GM19324 (cell line): ENCODE results near the gene DENND1A.

Experiments
- ATAC-seq: cut with Tn5 transposase; IDR thresholded peaks from one replicate; pipeline ENCODE4 v1.9.1; 2021; ENCODE audit warnings: mild to moderate bottlenecking, moderate library complexity; ENCODE audit not compliant: unreplicated experiment, low FRiP score

DENND1A gene

GRCh38 chr9:123868002-123868401 lies 61.9 kb downstream of the DENND1A start:
- ATAC-seq: no peak

- no peak for ATAC-seq
Observed at GRCh38 chr9:123867034-123867433, 62.9 kb downstream of the DENND1A start.

- no peak for ATAC-seq
Observed at GRCh38 chr9:123866497-123866896, 63.4 kb downstream of the DENND1A start.

- ATAC-seq: no peak
Observed at GRCh38 chr9:123865226-123866000, 64.5 kb downstream of the DENND1A start.

GRCh38 chr9:123864251-123864650 lies 65.7 kb downstream of the DENND1A start:
- ATAC-seq: no peak

- no peak for ATAC-seq
Observed at GRCh38 chr9:123863164-123863855, 66.6 kb downstream of the DENND1A start.

- ATAC-seq: no peak
Observed at GRCh38 chr9:123861756-123862120, 68.2 kb downstream of the DENND1A start.

GRCh38 chr9:123861086-123861755 lies 68.7 kb downstream of the DENND1A start:
- ATAC-seq: no peak

- no peak for ATAC-seq
Observed at GRCh38 chr9:123860603-123861002, 69.3 kb downstream of the DENND1A start.

- ATAC-seq: no peak
Observed at GRCh38 chr9:123852403-123852802, 77.5 kb downstream of the DENND1A start.

GRCh38 chr9:123851851-123852250 lies 78.1 kb downstream of the DENND1A start:
- ATAC-seq: no peak

- ATAC-seq: no peak
Observed at GRCh38 chr9:123848447-123849085, 81.4 kb downstream of the DENND1A start.

GRCh38 chr9:123846966-123847365 lies 83.0 kb downstream of the DENND1A start:
- ATAC-seq: no peak

GRCh38 chr9:123843703-123844102 lies 86.2 kb downstream of the DENND1A start:
- no peak for ATAC-seq

- no peak for ATAC-seq
Observed at GRCh38 chr9:123835821-123836220, 94.1 kb downstream of the DENND1A start.

- no peak for ATAC-seq
Observed at GRCh38 chr9:123834889-123835562, 94.9 kb downstream of the DENND1A start.

- no peak for ATAC-seq
Observed at GRCh38 chr9:123834218-123834888, 95.6 kb downstream of the DENND1A start.

- ATAC-seq: no peak
Observed at GRCh38 chr9:123832858-123833650, 96.9 kb downstream of the DENND1A start.

- no peak for ATAC-seq
Observed at GRCh38 chr9:123832176-123832575, 97.8 kb downstream of the DENND1A start.
